GM23338 (cell line): ENCODE measurements around the gene SDR42E1. TPM values are rescaled to one million over a fixed set of nuclear protein-coding genes. Genes with fewer than 3 reads are reported as not detected.

Source experiments
- ATAC-seq: fragments of 200-7000 bp; cut with Tn5 transposase; 3 replicates; pipeline ENCODE4 v1.9.1; 2020
- DNase-seq: peaks from one replicate; pipeline ENCODE4 v3.0.0-alpha.2; 2015; ENCODE audit warnings: low spot score
- H2AFZ ChIP-seq: fragments of 200-600 bp; sonication (generic); 2 replicates; pipeline ENCODE4 v1.8.0; 2016; ENCODE audit warnings: antibody characterized with exemption, mild to moderate bottlenecking, moderate library complexity
- H3F3A ChIP-seq: fragments of 200-600 bp; sonication (generic); replicated peaks from 2 replicates; pipeline ENCODE4 v1.8.0; 2017; ENCODE audit warnings: antibody characterized with exemption, mixed run types, low read depth
- H3K27ac ChIP-seq: fragments of 200-600 bp; sonication (generic); 2 replicates; pipeline ENCODE4 v1.6.1; 2016; ENCODE audit warnings: low read depth
- H3K27me3 ChIP-seq: fragments of 200-600 bp; sonication (generic); 2 replicates; pipeline ENCODE4 v1.8.0; 2016; ENCODE audit warnings: mild to moderate bottlenecking, mixed run types, moderate library complexity; ENCODE audit not compliant: insufficient read depth
- H3K36me3 ChIP-seq: fragments of 200-600 bp; sonication (generic); 2 replicates; pipeline ENCODE4 v1.8.0; 2016; ENCODE audit warnings: mild to moderate bottlenecking; ENCODE audit not compliant: insufficient read depth
- H3K4me1 ChIP-seq: fragments of 200-600 bp; sonication (generic); 2 replicates; pipeline ENCODE4 v1.8.0; 2016; ENCODE audit warnings: mild to moderate bottlenecking, moderate library complexity; ENCODE audit not compliant: insufficient read depth
- H3K4me2 ChIP-seq: fragments of 200-600 bp; sonication (generic); 2 replicates; pipeline ENCODE4 v1.7.1; 2017; ENCODE audit warnings: mixed run types
- H3K4me3 ChIP-seq: fragments of 200-600 bp; sonication (generic); 2 replicates; pipeline ENCODE4 v1.6.1; 2016; ENCODE audit warnings: mixed run types
- H3K79me2 ChIP-seq: fragments of 200-600 bp; sonication (generic); replicated peaks from 2 replicates; pipeline ENCODE4 v1.8.0; 2017; ENCODE audit warnings: mild to moderate bottlenecking; ENCODE audit not compliant: insufficient read depth
- H3K9me2 ChIP-seq: fragments of 200-600 bp; sonication (generic); 2 replicates; pipeline ENCODE4 v1.8.0; 2017; ENCODE audit not compliant: insufficient read depth
- H4K20me1 ChIP-seq: fragments of 200-600 bp; sonication (generic); replicated peaks from 2 replicates; pipeline ENCODE4 v1.8.0; 2017; ENCODE audit warnings: mild to moderate bottlenecking; ENCODE audit not compliant: insufficient read depth
- H3K27ac Mint-ChIP-seq: 2 replicates; pipeline ENCODE4 v1.8.0; 2020; ENCODE audit warnings: inconsistent platforms, mild to moderate bottlenecking, moderate library complexity, mixed read lengths
- H3K27me3 Mint-ChIP-seq: 3 replicates; pipeline ENCODE4 v1.8.0; 2022; ENCODE audit warnings: low read depth, mild to moderate bottlenecking, moderate library complexity, mixed read lengths, inconsistent platforms; ENCODE audit not compliant: insufficient read depth, poor library complexity
- H3K36me3 Mint-ChIP-seq: 3 replicates; pipeline ENCODE4 v1.8.0; 2021; ENCODE audit warnings: low read depth, mild to moderate bottlenecking, inconsistent platforms, moderate library complexity, mixed read lengths
- H3K4me1 Mint-ChIP-seq: 3 replicates; pipeline ENCODE4 v1.8.0; 2020; ENCODE audit warnings: mild to moderate bottlenecking, inconsistent platforms, mixed read lengths
- H3K4me3 Mint-ChIP-seq: 3 replicates; pipeline ENCODE4 v1.8.0; 2021; ENCODE audit warnings: moderate library complexity, mild to moderate bottlenecking, inconsistent platforms, mixed read lengths
- H3K9me3 Mint-ChIP-seq: 3 replicates; pipeline ENCODE4 v1.8.0; 2020; ENCODE audit warnings: moderate library complexity, mild to moderate bottlenecking, inconsistent platforms, mixed read lengths
- CREB1 ChIP-seq: fragments of 250-450 bp; sonication (Bioruptor Pico); IDR thresholded peaks from 2 replicates; pipeline ENCODE4 v1.5.0; 2020; ENCODE audit warnings: low read depth, mild to moderate bottlenecking, moderate library complexity
- CTCF ChIP-seq, 2 experiments: fragments of 200-600 bp in 1 of 2; sonication (generic) in 1 of 2; conservative IDR thresholded peaks; 2 replicates each; pipeline versions ENCODE4 v1.5.1 to v1.6.1; 2016 to 2017; ENCODE audit warnings: antibody characterized with exemption in 2 of 2, low read depth in 2 of 2, mild to moderate bottlenecking in 2 of 2, moderate library complexity in 1 of 2
- ETS1 ChIP-seq: IDR thresholded peaks from 2 replicates; pipeline ENCODE4 v1.6.1; 2016; ENCODE audit warnings: antibody characterized with exemption
- EZH2 ChIP-seq: fragments of 200-600 bp; sonication (generic); IDR thresholded peaks from one replicate; pipeline ENCODE4 v1.8.0; 2017; ENCODE audit warnings: antibody characterized with exemption, mild to moderate bottlenecking, low read depth; ENCODE audit not compliant: unreplicated experiment
- EZH2phosphoT487 ChIP-seq: fragments of 200-600 bp; sonication (generic); IDR thresholded peaks from one replicate; pipeline ENCODE4 v1.8.1; 2018; ENCODE audit warnings: antibody characterized with exemption; ENCODE audit not compliant: unreplicated experiment
- JUNB ChIP-seq: IDR thresholded peaks from one replicate; pipeline ENCODE4 v1.6.1; 2016; ENCODE audit warnings: antibody characterized with exemption; ENCODE audit not compliant: unreplicated experiment
- NANOG ChIP-seq: IDR thresholded peaks from 2 replicates; pipeline ENCODE4 v1.6.1; 2016; ENCODE audit warnings: antibody characterized with exemption, borderline replicate concordance
- POLR2AphosphoS5 ChIP-seq: IDR thresholded peaks from 2 replicates; pipeline ENCODE4 v1.6.1; 2016; ENCODE audit warnings: antibody characterized with exemption, low read depth
- STAT1 ChIP-seq: IDR thresholded peaks from one replicate; pipeline ENCODE4 v1.6.1; 2016; ENCODE audit warnings: antibody characterized with exemption; ENCODE audit not compliant: unreplicated experiment
- ZNF114 ChIP-seq: fragments of 250-450 bp; sonication (Bioruptor Pico); IDR thresholded peaks from 2 replicates; pipeline ENCODE4 v1.5.0; 2020; ENCODE audit warnings: mild to moderate bottlenecking, moderate library complexity
- ZNF331 ChIP-seq: fragments of 250-450 bp; sonication (Bioruptor Pico); IDR thresholded peaks from 2 replicates; pipeline ENCODE4 v1.5.0; 2020; ENCODE audit warnings: low read depth, mild to moderate bottlenecking, moderate library complexity
- ZNF462 ChIP-seq: fragments of 250-450 bp; sonication (Bioruptor Pico); IDR thresholded peaks from 2 replicates; pipeline ENCODE4 v1.5.0; 2020; ENCODE audit warnings: mild to moderate bottlenecking, moderate library complexity
- polyA plus RNA-seq: library from polyadenylated mRNA; unstranded; fragments of >200 nt; fragmentation: Nextera tagmentation; extraction: Ambion mirVana; gene quantifications from 2 replicates; pipeline ENCODE4 v1.2.1, GENCODE V29; 2016
- total RNA-seq: library from RNA; depleted of rRNA; stranded (reverse); fragments of >200 nt; shearing (Covaris generic); gene quantifications from 2 replicates; pipeline ENCODE4 v1.2.3, GENCODE V29; 2014
- TF ChIP-seq, protein P1 (sequence below): IDR thresholded peaks from one replicate; pipeline ENCODE4 v1.6.1; 2018; ENCODE audit warnings: antibody characterized with exemption; ENCODE audit not compliant: unreplicated experiment

SDR42E1 gene
- total and polyA plus RNA-seq, 2 experiments from 2014 or later, result 0.03 TPM; not detected in 1

DNA sequence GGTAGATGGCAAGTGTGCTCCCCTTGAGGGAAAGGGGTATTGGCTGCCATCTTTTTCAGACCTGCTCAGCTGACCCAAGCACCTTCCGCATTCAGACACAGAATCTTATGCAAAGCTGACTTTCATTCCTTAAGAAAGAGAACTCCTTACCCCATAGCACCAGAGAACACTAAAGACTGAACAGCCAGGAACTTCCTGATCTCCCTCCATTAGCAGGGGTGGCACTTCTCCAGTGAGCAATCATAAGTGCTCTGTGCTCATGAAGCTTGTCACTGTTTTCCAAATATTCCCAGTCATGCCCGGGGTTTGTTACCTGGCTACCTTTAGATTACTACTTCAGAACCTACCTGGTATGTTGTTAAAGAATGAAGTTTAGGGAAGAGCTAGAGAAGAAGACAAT is 35.7 kb upstream of the SDR42E1 start:
- no peaks in the 10 kb centered on the region for H4K20me1 ChIP-seq
- DNase-seq, result no peak
- no peaks in the 10 kb centered on the region for H3F3A ChIP-seq
- no peaks in the 10 kb centered on the region for H3K27me3 ChIP-seq
- H3K27ac ChIP-seq, result no peak overlapping the region
- Mint-ChIP-seq H3K9me3 (no peaks in the 10 kb centered on the region), H3K4me1 (no peaks in the 10 kb centered on the region), H3K36me3 (no peaks in the 10 kb centered on the region), H3K27me3 (no peaks in the 10 kb centered on the region), H3K4me3 (no peak overlapping the region), H3K27ac (no peak overlapping the region)
- H2AFZ ChIP-seq, result no peak overlapping the region
- no peaks in the 10 kb centered on the region for H3K79me2 ChIP-seq
- H3K4me2 ChIP-seq, result no peak overlapping the region
- H3K36me3 ChIP-seq, result no peaks in the 10 kb centered on the region
- ATAC-seq, result no peak
- no peak overlapping the region for H3K4me3 ChIP-seq
- TF ChIP-seq EZH2phosphoT487 (no peak), EZH2 (no peak), JUNB (no peak), POLR2AphosphoS5 (no peak), ZNF331 (CRISPR knock-in tag) (no peak), STAT1 (no peak), ZNF114 (no peak), ZNF462 (CRISPR knock-in tag) (no peak), ETS1 (no peak), CTCF (conservative IDR thresholded peaks at IDR 0.05; ENCODE audit: low read depth in 2 of 2) (no peak), NANOG (no peak), CREB1 (no peak)
- TF ChIP-seq, protein P1, sequence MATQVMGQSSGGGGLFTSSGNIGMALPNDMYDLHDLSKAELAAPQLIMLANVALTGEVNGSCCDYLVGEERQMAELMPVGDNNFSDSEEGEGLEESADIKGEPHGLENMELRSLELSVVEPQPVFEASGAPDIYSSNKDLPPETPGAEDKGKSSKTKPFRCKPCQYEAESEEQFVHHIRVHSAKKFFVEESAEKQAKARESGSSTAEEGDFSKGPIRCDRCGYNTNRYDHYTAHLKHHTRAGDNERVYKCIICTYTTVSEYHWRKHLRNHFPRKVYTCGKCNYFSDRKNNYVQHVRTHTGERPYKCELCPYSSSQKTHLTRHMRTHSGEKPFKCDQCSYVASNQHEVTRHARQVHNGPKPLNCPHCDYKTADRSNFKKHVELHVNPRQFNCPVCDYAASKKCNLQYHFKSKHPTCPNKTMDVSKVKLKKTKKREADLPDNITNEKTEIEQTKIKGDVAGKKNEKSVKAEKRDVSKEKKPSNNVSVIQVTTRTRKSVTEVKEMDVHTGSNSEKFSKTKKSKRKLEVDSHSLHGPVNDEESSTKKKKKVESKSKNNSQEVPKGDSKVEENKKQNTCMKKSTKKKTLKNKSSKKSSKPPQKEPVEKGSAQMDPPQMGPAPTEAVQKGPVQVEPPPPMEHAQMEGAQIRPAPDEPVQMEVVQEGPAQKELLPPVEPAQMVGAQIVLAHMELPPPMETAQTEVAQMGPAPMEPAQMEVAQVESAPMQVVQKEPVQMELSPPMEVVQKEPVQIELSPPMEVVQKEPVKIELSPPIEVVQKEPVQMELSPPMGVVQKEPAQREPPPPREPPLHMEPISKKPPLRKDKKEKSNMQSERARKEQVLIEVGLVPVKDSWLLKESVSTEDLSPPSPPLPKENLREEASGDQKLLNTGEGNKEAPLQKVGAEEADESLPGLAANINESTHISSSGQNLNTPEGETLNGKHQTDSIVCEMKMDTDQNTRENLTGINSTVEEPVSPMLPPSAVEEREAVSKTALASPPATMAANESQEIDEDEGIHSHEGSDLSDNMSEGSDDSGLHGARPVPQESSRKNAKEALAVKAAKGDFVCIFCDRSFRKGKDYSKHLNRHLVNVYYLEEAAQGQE, result no peak
- no peaks in the 10 kb centered on the region for H3K9me2 ChIP-seq
- no peaks in the 10 kb centered on the region for H3K4me1 ChIP-seq
